ENCODE results near the gene DNPEP. TPM values are rescaled to one million over a fixed set of nuclear protein-coding genes. Genes with fewer than 3 reads are reported as not detected.
A peak's percentile ranks its signal among the peaks of the same experiment; 100 is the strongest.

Gene DNPEP
- total and polyA plus RNA-seq, 2 of the 8 experiments (the other 6 are each of a cell fraction or from before 2014, with no cell fraction given) = 59.8 to 109 TPM

DNA sequence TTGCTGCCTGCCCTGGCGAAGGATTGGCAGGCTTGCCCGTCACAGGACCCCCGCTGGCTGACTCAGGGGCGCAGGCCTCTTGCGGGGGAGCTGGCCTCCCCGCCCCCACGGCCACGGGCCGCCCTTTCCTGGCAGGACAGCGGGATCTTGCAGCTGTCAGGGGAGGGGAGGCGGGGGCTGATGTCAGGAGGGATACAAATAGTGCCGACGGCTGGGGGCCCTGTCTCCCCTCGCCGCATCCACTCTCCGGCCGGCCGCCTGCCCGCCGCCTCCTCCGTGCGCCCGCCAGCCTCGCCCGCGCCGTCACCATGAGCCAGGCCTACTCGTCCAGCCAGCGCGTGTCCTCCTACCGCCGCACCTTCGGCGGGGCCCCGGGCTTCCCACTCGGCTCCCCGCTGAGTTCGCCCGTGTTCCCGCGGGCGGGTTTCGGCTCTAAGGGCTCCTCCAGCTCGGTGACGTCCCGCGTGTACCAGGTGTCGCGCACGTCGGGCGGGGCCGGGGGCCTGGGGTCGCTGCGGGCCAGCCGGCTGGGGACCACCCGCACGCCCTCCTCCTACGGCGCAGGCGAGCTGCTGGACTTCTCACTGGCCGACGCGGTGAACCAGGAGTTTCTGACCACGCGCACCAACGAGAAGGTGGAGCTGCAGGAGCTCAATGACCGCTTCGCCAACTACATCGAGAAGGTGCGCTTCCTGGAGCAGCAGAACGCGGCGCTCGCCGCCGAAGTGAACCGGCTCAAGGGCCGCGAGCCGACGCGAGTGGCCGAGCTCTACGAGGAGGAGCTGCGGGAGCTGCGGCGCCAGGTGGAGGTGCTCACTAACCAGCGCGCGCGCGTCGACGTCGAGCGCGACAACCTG lies 30.7 kb upstream of the DNPEP start, which contains the start of gene DES (continued):
- TF ChIP-seq E2F6 (IDR thresholded peaks at IDR 0.05) (peak; percentile 91), RFX5 (IDR thresholded peaks at IDR 0.05; ENCODE audit: borderline replicate concordance, low read depth, low read length) (no peak), FOSL1 (IDR thresholded peaks at IDR 0.05; ENCODE audit: insufficient read depth, low read depth, low read length) (no peak), POLR2AphosphoS5 (IDR thresholded peaks at IDR 0.05; ENCODE audit: low read depth, low read length) (no peak), NANOG (IDR thresholded peaks at IDR 0.05; ENCODE audit: insufficient read depth, low read depth, low read length, poor library complexity, severe bottlenecking) (no peak), SP4 (IDR thresholded peaks at IDR 0.05; ENCODE audit: low read length) (no peak), SP1 (IDR thresholded peaks at IDR 0.05; ENCODE audit: low read depth, low read length) (no peak), TBP (IDR thresholded peaks at IDR 0.05; ENCODE audit: low read depth, low read length) (no peak), SUZ12 (IDR thresholded peaks at IDR 0.05; ENCODE audit: low read length) (peak; percentile 82), KDM4A (IDR thresholded peaks at IDR 0.05; ENCODE audit: low read depth, low read length, severe bottlenecking) (peak; percentile 93), SRF (IDR thresholded peaks at IDR 0.05; ENCODE audit: low read depth, low read length) (no peak), JUND (IDR thresholded peaks at IDR 0.05; ENCODE audit: low read length) (no peak), MAX (IDR thresholded peaks at IDR 0.05) (peak; percentile 93), RAD21 (IDR thresholded peaks at IDR 0.05 in 1 of 2, conservative IDR thresholded peaks at IDR 0.05 in 1 of 2; ENCODE audit: low read depth in 2 of 2, low read length in 2 of 2) (peak; percentile 5 to 16; a peak in 2 of 4 replicates), ATF3 (IDR thresholded peaks at IDR 0.05; ENCODE audit: insufficient read depth, low read depth, low read length) (no peak), CHD1 (IDR thresholded peaks at IDR 0.05; ENCODE audit: low read depth, low read length) (no peak), CTCF (IDR thresholded peaks at IDR 0.05; ENCODE audit: control extremely low read depth in 1 of 3, insufficient read depth in 1 of 3, low read depth in 1 of 3, low read length in 3 of 3) (peak in 1 of 3 experiments; percentile 26; a peak in 2 of 4 replicates), RNF2 (IDR thresholded peaks at IDR 0.05; ENCODE audit: borderline replicate concordance, low read depth, low read length, missing control alignments, poor library complexity, severe bottlenecking) (peak; percentile 47), CBX5 (IDR thresholded peaks at IDR 0.05; ENCODE audit: low read depth, low read length) (no peak)

Measured in H1 (cell line).